ENCODE data around the gene OR1L4.

Gene OR1L4

GRCh38 chr9:122723690-122724089 is at the start of gene OR1L4:
TSS of gene OR1L4 (plus strand) at chr9:122723990. CDS start at chr9:122723990, 0 bp downstream.
- no peak for FAIRE-seq

GRCh38 chr9:122684851-122685250 is 38.9 kb upstream of the OR1L4 start:
- no peak for FAIRE-seq

- FAIRE-seq: no peak
These were observed 28.1 kb upstream of the OR1L4 start for GRCh38 chr9:122695696-122696095.

- FAIRE-seq: no peak
These were observed 5.8 kb upstream of the OR1L4 start for GRCh38 chr9:122718038-122718437.

GRCh38 chr9:122719218-122719617 is 4.6 kb upstream of the OR1L4 start:
- no peak for FAIRE-seq

- FAIRE-seq: no peak
These were observed 18.2 kb downstream of the OR1L4 start, which contains the start of gene OR1L6 for GRCh38 chr9:122742003-122742402. TSS of gene OR1L6 (plus strand) at chr9:122742303. CDS start at chr9:122749848, 7,545 bp downstream.

GRCh38 chr9:122754825-122755224 is 31.0 kb downstream of the OR1L4 start:
- FAIRE-seq: no peak

GRCh38 chr9:122767817-122768216 is 44.0 kb downstream of the OR1L4 start:
- no peak for FAIRE-seq

Measured in A204.1 (cell line).